Eye (tissue), 1 donor: ENCODE measurements around the gene PIK3CB.
A peak's percentile ranks its signal among the peaks of the same experiment; 100 is the strongest.
"Not testable (repeated sequence)": the region's sequence is repeated elsewhere in the genome, so short reads cannot be mapped to it uniquely, and the experiment has no call there.

Experiments
- DNase-seq: peaks from one replicate; pipeline ENCODE4 v3.0.0-alpha.2; 2015

Gene PIK3CB

GRCh38 chr3:138802223-138802622, 32.5 kb downstream of the PIK3CB start:
- DNase-seq: not testable (repeated sequence)

- DNase-seq: no peak
These were observed 32.9 kb downstream of the PIK3CB start for GRCh38 chr3:138801792-138802191.

DNA sequence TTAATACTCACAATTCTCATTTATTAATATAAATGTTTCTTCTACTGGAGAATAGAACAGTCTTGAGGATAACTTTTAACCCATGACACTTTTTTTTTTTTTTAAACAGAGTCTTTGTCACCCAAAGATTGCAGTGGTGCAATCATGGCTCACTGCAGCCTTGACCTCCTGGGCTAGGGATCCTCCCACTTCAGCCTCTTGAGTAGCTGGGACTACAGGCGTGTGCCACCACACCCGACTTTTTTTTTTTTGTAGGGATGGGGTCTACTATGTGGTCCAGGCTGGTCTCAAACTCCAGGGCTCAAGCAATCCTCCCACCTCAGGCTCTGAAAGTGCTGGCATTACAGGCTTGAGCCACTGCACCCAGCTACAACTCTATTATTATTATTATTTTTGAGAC, 34.5 kb downstream of the PIK3CB start:
- no peak for DNase-seq

- no peak for DNase-seq
These were observed 34.9 kb downstream of the PIK3CB start for GRCh38 chr3:138799822-138800221.

- DNase-seq: no peak
These were observed 37.2 kb downstream of the PIK3CB start for GRCh38 chr3:138797508-138798038.

GRCh38 chr3:138796761-138797160, 38.0 kb downstream of the PIK3CB start:
- no peak for DNase-seq

DNA sequence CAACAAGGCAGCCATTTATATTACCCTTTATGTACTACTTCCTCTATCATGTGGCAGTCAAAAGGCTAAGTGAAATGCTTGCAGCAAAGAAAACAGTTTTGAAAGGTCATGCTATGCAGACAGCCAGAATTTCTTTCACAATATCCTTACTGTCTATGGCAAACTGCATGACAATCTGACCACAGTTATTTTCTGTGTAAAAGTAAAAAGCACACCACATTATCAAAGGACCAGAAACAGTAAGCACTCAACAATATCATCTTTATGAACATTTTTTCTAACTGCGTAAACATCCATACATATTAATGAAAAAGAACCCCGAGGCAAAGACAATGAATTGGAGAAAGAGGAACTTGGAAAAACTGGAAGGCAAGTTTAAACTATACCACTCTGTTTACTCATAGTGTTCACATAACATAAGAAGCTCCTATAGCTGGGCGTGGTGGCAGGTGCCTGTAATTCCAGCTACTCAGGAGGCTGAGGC, 47.9 kb downstream of the PIK3CB start:
- peak; percentile 5 for DNase-seq

- no peak for DNase-seq
These were observed 48.8 kb downstream of the PIK3CB start for GRCh38 chr3:138785951-138786350.

DNA sequence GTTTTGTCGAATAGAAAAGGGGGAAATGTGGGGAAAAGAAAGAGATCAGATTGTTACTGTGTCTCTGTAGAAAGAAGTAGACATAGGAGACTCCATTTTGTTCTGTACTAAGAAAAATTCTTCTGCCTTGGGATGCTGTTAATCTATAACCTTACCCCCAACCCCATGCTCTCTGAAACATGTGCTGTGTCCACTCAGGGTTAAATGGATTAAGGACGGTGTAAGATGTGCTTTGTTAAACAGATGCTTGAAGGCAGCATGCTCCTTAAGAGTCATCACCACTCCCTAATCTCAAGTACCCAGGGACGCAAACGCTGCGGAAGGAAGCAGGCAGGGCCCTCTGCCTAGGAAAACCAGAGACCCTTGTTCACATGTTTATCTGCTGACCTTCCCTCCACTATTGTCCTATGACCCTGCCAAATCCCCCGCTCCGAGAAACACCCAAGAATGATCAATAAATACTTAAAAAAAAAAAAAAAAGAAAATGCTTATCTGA, 49.3 kb downstream of the PIK3CB start:
- not testable (repeated sequence) for DNase-seq

DNA sequence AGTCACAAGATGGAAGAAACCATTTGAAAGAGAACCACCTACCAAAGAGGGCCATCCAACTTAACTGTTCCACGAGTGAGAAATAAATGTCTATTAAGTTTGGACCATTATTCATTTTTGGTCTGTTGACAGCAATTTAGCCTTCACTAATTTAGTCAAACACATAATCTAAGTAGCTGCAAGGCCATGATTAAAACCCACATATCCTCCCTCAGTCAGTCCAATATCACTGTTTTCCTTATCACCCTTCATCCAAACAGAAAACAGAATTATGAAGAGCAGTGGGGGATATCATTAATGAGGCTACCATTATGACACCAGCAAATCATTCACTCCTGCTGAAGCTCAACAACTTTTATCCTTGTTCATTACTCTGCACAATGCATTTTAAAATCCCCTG, 52.0 kb downstream of the PIK3CB start:
- no peak for DNase-seq

DNA sequence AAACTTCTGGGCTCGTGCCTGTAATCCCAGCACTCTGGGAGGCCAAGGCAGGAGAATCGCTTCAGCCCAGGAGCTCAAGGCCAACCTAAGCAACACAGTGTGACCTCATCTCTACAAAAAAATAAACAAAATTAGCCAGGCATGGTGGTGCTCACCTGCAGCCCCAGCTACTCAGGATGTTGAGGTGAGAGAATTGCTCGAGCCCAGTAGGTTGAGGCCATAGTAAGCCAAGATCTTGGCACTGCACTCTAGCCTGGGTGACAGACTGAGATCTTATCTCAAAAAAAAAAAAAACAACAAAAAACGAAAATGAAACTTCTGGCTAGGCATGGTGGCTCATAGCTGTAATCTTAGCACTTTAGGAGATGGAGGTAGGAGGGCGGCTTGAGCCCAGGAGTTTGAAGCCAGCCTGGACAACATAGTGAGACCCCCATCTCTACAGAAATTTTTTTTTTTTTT, 53.7 kb downstream of the PIK3CB start:
- no peak for DNase-seq

GRCh38 chr3:138778643-138779042, 56.1 kb downstream of the PIK3CB start:
- no peak for DNase-seq

GRCh38 chr3:138776961-138777360, 57.8 kb downstream of the PIK3CB start:
- DNase-seq: no peak

DNA sequence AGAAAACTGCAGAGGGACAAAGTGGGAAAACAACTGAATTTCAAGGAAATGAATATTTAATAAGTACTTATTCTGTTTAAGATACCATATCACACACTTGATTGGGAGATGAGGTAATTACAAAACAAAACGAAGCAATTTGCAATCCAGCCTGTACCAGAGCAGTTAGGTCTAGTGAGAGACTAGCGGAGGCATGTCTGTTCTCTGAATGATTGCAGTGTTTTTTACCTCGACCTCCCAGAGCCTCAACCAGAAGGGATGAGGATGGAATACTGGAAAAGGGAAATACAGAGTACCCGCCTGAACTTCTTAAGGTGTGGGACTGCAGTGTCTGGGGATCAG, 59.5 kb downstream of the PIK3CB start:
- DNase-seq: no peak

DNA sequence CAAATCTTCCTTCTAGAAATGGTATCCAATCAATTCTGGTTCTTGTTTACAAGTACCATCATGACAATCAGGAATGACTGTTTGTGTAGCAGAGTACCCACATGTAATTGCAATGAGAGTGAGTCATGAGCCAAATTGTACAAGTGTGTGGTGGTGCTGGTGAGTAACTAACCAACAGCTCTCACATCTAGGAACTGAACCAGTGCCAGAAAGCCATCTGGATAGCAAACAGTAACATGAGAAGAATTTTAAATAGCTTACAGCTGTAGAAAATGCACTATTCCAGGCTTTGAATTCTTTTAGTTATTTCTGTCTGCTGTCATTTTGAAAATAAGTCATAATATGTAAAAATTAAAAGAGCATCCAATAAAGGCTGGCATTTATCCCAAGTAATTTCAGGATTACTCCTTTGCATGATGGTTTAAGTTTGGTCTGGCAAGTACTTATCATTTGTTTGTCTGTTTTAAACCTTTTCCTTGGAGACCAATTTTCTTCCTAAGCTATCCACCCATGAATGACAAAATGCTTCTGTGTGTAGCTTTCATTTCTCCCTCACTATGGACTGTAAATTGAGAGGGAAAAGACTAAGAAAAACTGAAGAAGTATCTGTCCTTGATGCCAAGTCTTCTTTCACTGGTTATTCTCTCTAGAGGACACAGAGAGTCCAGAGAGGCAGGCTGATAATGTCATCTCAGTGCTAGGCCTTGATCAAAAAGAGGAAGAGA, 60.0 kb downstream of the PIK3CB start:
- DNase-seq: peak; percentile 83

- DNase-seq: no peak
These were observed 63.1 kb downstream of the PIK3CB start for GRCh38 chr3:138771585-138771984.

DNA sequence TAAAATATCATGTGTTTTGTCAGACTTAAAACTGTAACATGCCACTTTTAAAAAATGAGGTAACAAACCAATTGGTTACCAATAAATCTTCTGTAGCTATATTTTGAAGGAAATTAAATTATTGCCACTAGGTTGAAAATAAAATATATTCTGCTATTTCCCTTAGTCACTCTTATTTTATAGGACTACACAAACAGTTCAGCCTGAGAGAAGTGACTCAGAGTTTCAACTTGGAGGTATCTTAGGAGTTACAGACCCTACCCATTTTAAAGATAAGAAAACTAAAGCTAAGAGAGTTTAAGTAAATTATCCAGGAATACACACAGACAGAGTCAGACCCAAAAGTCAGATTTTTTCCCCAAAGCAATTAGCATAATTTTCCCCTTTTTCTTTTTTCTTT, 65.1 kb downstream of the PIK3CB start:
- no peak for DNase-seq

DNA sequence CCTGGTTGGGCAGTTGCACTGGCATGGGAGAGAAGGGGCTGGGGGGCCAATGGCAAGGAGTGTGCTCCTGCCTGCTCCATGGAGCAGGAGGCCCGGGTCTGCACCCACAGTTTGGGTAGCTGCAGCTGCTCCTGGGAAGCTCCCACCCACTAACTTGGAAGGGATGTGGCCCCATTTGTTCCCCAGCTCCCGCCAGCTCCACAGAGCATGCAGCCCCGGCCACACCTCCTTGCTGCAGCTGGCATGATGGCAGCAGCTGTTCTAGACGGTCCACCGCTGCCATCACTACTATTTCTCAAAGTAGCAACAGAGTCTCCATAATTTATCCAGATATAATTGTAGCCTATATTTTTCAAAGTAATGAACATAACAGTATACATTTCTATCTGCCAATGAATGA, 65.8 kb downstream of the PIK3CB start:
- no peak for DNase-seq

DNA sequence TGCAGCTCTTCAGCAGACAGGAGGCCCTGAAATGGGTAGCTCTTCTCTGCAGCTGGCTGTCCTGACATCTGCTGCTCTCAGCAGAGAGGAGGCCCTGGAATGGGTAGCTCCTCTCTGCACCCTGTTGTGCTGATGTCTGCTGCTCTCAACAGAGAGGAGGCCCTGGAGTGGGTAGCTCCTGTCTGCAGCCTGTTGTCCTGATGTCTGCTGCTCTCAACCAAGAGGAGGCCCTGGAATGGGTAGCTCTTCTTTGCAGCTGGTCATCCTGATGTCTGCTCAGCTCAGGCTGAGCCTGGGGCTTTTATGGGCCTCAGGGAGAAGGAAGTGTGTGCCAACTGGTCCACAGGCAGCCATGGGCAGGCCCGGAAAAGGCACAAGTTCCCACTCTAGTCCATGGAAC, 66.6 kb downstream of the PIK3CB start:
- DNase-seq: peak; percentile 17

DNA sequence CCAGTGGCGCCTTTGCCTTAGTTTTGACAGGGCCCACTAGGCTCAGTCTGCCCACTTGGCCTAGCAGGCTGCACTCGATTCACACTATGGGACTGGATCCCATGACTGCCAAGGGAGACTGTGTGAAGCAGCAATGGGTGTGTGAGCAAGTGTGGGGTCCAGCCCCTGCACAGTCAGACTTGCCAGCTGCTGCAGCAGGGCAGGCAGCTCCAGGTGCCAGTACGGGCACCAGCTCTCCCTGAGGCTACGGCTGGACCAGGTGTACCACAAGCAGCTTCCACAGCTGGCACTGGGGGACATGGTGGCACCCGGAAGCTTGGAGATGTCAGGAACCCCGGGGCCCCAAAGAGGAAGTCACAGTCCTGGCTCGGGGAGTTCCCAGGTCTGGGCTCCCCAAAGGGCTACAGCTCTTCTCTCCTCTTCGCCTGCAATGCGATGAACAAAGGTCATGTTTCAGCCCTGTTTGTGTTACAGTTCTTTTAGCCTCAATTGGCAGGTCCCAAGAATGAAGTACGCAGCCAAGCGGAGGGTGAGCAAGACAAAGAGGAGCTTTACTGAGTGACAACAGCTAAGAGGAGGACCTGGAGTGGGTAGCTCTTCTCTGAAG, 67.1 kb downstream of the PIK3CB start:
- no peak for DNase-seq

DNA sequence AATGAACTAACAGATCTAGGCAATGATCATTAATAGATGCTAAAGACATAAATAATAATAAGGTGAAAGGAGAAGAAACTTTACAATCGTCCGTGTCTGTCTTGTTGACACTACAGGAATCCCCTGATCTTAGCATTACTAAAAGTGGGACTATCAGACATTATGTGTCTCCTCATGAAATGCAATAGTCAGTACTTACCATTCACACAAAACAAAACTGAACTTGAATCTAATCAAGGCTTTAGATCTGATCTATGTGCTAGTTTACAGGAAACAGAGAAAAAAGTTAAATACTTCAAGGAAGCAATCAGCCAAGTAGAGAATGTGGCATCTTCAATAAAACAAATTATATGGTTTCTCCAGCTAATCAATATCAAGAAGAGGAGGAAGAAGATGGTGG, 73.7 kb downstream of the PIK3CB start:
- no peak for DNase-seq

GRCh38 chr3:138748190-138748589, 86.5 kb downstream of the PIK3CB start:
- DNase-seq: peak; percentile 11

DNA sequence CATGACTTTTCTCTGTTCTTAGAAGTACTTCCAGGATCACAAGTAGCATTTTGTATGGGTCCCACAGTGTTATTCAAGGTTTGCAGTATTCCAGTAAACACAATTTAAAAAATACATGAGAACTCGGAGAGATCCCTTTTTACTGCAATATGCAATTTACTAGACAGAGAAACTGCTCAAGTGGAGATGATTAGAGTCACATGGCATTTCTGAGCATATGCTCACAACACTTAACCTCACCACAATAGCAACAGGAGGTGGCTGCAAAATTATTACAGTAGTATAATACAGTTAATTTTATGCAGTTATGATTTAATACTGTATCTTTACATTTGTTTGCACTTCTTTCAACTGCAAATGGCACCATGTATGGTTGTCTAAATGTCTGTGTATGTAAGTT, 87.5 kb downstream of the PIK3CB start:
- DNase-seq: peak; percentile 36

DNA sequence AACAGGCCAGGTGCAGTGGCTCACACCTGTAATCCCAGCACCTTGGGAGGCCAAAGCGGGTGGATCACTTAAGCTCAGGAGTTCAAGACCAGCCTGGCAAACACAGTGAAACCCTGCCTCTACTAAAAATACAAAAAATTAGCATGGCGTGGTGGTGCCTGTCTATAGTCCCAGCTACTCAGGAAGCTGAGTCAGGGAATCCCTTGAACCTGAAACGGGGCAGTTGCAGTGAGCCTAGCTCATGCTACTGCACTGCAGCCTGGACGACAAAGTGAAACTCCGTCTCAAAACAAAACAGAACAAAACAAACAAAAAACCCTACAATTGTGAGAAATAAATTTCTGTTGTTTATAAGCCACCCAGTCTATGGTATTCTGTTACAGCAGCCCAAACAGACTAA, 94.7 kb downstream of the PIK3CB start:
- no peak for DNase-seq
